GM18867 (cell line): ENCODE results near the gene ORMDL3.

Experiments used
- ATAC-seq: cut with Tn5 transposase; IDR thresholded peaks from one replicate; pipeline ENCODE4 v1.9.1; 2021; ENCODE audit warnings: mild to moderate bottlenecking, moderate library complexity; ENCODE audit not compliant: unreplicated experiment

Gene ORMDL3

GRCh38 chr17:39927101-39927928 lies at the start of gene ORMDL3, which contains the start of gene LRRC3C:
TSS of gene ORMDL3 (minus strand) at chr17:39927601. CDS start at chr17:39924203, 3,398 bp downstream.
TSS of gene LRRC3C (plus strand) at chr17:39927732. CDS start at chr17:39941524, 13,792 bp downstream.
- ATAC-seq, result peak; percentile 76

GRCh38 chr17:39975801-39976200 lies 48.4 kb upstream of the ORMDL3 start:
- ATAC-seq, result no peak

GRCh38 chr17:39974433-39974832 lies 47.0 kb upstream of the ORMDL3 start:
- no peak for ATAC-seq

- ATAC-seq, result no peak
These were observed 46.1 kb upstream of the ORMDL3 start for GRCh38 chr17:39973496-39973895.

- ATAC-seq, result no peak
These were observed 44.9 kb upstream of the ORMDL3 start for GRCh38 chr17:39972271-39972670.

- no peak for ATAC-seq
These were observed 43.7 kb upstream of the ORMDL3 start for GRCh38 chr17:39971076-39971603.

- ATAC-seq, result no peak
These were observed 42.8 kb upstream of the ORMDL3 start for GRCh38 chr17:39970157-39970692.

GRCh38 chr17:39969375-39969774 lies 42.0 kb upstream of the ORMDL3 start:
- ATAC-seq, result no peak

GRCh38 chr17:39968761-39969160 lies 41.4 kb upstream of the ORMDL3 start:
- no peak for ATAC-seq

- no peak for ATAC-seq
These were observed 39.4 kb upstream of the ORMDL3 start for GRCh38 chr17:39966771-39967170.

GRCh38 chr17:39965017-39965699 lies 37.8 kb upstream of the ORMDL3 start:
- no peak for ATAC-seq

- no peak for ATAC-seq
These were observed 36.4 kb upstream of the ORMDL3 start for GRCh38 chr17:39963829-39964228.

GRCh38 chr17:39962642-39963220 lies 35.3 kb upstream of the ORMDL3 start, which contains the start of gene GSDMA:
TSS of gene GSDMA (plus strand) at chr17:39963004. CDS start at chr17:39965688, 2,684 bp downstream.
- ATAC-seq, result no peak

- no peak for ATAC-seq
These were observed 33.2 kb upstream of the ORMDL3 start for GRCh38 chr17:39960524-39961041.

GRCh38 chr17:39955726-39956225 lies 28.4 kb upstream of the ORMDL3 start:
- ATAC-seq, result no peak

- no peak for ATAC-seq
These were observed 27.5 kb upstream of the ORMDL3 start for GRCh38 chr17:39954876-39955275.

GRCh38 chr17:39953471-39953888 lies 26.1 kb upstream of the ORMDL3 start:
- ATAC-seq, result no peak

- ATAC-seq, result peak; percentile 86
These were observed 25.5 kb upstream of the ORMDL3 start for GRCh38 chr17:39952680-39953470.

- ATAC-seq, result no peak
These were observed 24.7 kb upstream of the ORMDL3 start for GRCh38 chr17:39951924-39952679.
